ENCODE data around the gene CCBE1.

CCBE1 gene

GRCh38 chr18:59554796-59555335 lies 142.4 kb downstream of the CCBE1 start:
- TF ChIP-seq, protein P1, sequence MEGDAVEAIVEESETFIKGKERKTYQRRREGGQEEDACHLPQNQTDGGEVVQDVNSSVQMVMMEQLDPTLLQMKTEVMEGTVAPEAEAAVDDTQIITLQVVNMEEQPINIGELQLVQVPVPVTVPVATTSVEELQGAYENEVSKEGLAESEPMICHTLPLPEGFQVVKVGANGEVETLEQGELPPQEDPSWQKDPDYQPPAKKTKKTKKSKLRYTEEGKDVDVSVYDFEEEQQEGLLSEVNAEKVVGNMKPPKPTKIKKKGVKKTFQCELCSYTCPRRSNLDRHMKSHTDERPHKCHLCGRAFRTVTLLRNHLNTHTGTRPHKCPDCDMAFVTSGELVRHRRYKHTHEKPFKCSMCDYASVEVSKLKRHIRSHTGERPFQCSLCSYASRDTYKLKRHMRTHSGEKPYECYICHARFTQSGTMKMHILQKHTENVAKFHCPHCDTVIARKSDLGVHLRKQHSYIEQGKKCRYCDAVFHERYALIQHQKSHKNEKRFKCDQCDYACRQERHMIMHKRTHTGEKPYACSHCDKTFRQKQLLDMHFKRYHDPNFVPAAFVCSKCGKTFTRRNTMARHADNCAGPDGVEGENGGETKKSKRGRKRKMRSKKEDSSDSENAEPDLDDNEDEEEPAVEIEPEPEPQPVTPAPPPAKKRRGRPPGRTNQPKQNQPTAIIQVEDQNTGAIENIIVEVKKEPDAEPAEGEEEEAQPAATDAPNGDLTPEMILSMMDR (IDR thresholded peaks at IDR 0.05; ENCODE audit: low read length, missing control alignments): no peak
- DNase-seq (ENCODE audit: low read depth): no peak

GRCh38 chr18:59553273-59553870 lies 143.9 kb downstream of the CCBE1 start:
- no peak overlapping the region for H3K4me3 ChIP-seq (replicated peaks; ENCODE audit: low read depth, low read length)
- TF ChIP-seq, protein P1 (IDR thresholded peaks at IDR 0.05; ENCODE audit: low read length, missing control alignments): no peak
- no peak for DNase-seq (ENCODE audit: low read depth)

More at GRCh38 chr18:59554796-59555335, 142.4 kb downstream of the CCBE1 start:
- no peak overlapping the region for H3K4me3 ChIP-seq (replicated peaks; ENCODE audit: low read depth, low read length)

GRCh38 chr18:59551902-59552635 lies 145.2 kb downstream of the CCBE1 start:
- no peak overlapping the region for H3K4me3 ChIP-seq (replicated peaks; ENCODE audit: low read depth, low read length)
- peak; percentile 39 for DNase-seq (ENCODE audit: low read depth)
- TF ChIP-seq, protein P1 (IDR thresholded peaks at IDR 0.05; ENCODE audit: low read length, missing control alignments): no peak

- DNase-seq (ENCODE audit: low read depth): peak; percentile 22
- H3K4me3 ChIP-seq (replicated peaks; ENCODE audit: low read depth, low read length): no peak overlapping the region
- TF ChIP-seq, protein P1 (IDR thresholded peaks at IDR 0.05; ENCODE audit: low read length, missing control alignments): no peak
Measured at GRCh38 chr18:59550174-59550516, 147.1 kb downstream of the CCBE1 start.

GRCh38 chr18:59549503-59550173 lies 147.6 kb downstream of the CCBE1 start:
- no peak overlapping the region for H3K4me3 ChIP-seq (replicated peaks; ENCODE audit: low read depth, low read length)
- TF ChIP-seq, protein P1 (IDR thresholded peaks at IDR 0.05; ENCODE audit: low read length, missing control alignments): no peak
- DNase-seq (ENCODE audit: low read depth): no peak

- H3K4me3 ChIP-seq (replicated peaks; ENCODE audit: low read depth, low read length): peak overlapping the region; percentile 3
- peak; percentile 81 for DNase-seq (ENCODE audit: low read depth)
- TF ChIP-seq, protein P1 (IDR thresholded peaks at IDR 0.05; ENCODE audit: low read length, missing control alignments): peak; percentile 18
Measured at GRCh38 chr18:59547581-59548182, 149.5 kb downstream of the CCBE1 start.

All from fibroblast of pulmonary artery (primary cell).